ENCODE results near the gene NEURL3.

GRCh38 chr2:96548558-96549465 lies 43.7 kb upstream of the NEURL3 start:
- no peak for TF ChIP-seq POLR2AphosphoS5 (IDR thresholded peaks at IDR 0.05; ENCODE audit: low read depth, low read length)
- no peak; the same call in 1 of the 2 replicates for TF ChIP-seq POLR2A (IDR thresholded peaks at IDR 0.05; ENCODE audit: low read depth, low read length)

Measured in GM12892 (cell line).